Muscle layer of colon (tissue), 2 donors: ENCODE measurements around the gene ITGB4.

Source experiments
- H3K27ac ChIP-seq: one replicate; pipeline ENCODE4 v1.7.0; 2013; ENCODE audit warnings: low read depth, mild to moderate bottlenecking, low read length, moderate library complexity
- H3K27me3 ChIP-seq, 2 donors: one replicate each; pipeline ENCODE4 v1.7.0; 2013; ENCODE audit warnings: low read length in 2 of 2, mild to moderate bottlenecking in 2 of 2; ENCODE audit not compliant: insufficient read depth in 2 of 2, control insufficient read depth in 1 of 2
- H3K36me3 ChIP-seq: one replicate; pipeline ENCODE4 v1.7.0; 2013; ENCODE audit warnings: mild to moderate bottlenecking, low read length; ENCODE audit not compliant: insufficient read depth
- H3K4me1 ChIP-seq: one replicate; pipeline ENCODE4 v1.7.0; 2013; ENCODE audit warnings: mild to moderate bottlenecking, low read length; ENCODE audit not compliant: insufficient read depth
- H3K4me3 ChIP-seq, 2 donors: one replicate each; pipeline ENCODE4 v1.7.0; 2013; ENCODE audit warnings: low read length in 2 of 2, low read depth in 1 of 2, mild to moderate bottlenecking in 1 of 2, moderate library complexity in 1 of 2
- H3K9ac ChIP-seq: one replicate; pipeline ENCODE4 v1.7.0; 2013; ENCODE audit warnings: low read length
- H3K9me3 ChIP-seq: one replicate; pipeline ENCODE4 v1.7.0; 2013; ENCODE audit warnings: mild to moderate bottlenecking, low read length
- donor health status: abdominal sarcoma.
- donor health status: Adenocarcinoma of cecum.

ITGB4 gene

DNA sequence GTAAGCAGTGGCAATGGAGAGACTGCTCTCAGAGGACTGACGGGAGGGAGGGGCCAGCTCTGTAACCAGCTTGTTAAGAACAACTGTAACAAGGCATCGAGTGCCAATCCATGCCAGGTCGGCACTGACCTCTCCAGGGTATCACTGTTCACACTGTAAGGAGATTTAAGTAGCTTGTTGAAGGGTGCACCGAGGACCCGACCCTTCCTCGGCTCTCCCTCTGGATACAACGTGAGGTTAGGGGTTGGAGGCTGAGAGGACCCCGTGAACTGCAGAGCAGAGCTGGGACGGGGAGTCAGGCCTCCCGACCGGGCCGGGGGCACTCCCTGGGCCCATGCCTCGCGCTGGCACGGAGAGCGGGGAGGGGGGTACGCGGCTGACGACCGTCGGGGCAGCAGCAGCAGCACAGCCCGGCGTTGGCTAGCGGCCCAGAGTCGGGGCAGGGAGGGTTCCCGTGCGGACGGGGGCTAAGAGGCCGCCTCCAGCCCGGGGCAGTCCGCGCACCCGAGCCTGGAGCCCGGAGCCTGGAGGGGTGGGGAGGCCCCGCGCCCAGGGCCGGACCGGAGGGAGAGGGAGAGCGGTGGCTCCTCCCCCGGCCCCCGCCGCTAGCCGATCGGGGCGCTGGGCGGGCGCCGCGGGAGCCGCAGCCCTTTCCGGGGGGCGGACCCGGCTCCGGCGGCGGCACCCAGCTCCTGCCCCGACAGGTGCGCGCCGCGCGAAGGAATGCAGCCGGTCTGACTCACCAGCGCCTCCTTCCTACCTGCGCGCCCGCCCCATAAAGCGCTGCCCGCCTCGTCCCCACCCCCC is at the start of gene ITGB4:
Gene ITGB4, plus strand, starts transcription at position 804 of the 807 bp plus-strand sequence. CDS start 3,245 bp downstream, outside the sequence.
- H3K9me3 ChIP-seq, result no peaks in the 10 kb centered on the region
- peak within 1 kb of the TSS; percentile 31 to 32 for H3K4me3 ChIP-seq
- peaks cover 4% of the 10 kb centered on the region for H3K4me1 ChIP-seq
- no peak within 1 kb of the TSS for H3K27ac ChIP-seq
- peaks cover 9 to 41% of the 10 kb centered on the region in 2 donors for H3K27me3 ChIP-seq
- no peaks in the 10 kb centered on the region for H3K36me3 ChIP-seq
- no peak within 1 kb of the TSS for H3K9ac ChIP-seq

DNA sequence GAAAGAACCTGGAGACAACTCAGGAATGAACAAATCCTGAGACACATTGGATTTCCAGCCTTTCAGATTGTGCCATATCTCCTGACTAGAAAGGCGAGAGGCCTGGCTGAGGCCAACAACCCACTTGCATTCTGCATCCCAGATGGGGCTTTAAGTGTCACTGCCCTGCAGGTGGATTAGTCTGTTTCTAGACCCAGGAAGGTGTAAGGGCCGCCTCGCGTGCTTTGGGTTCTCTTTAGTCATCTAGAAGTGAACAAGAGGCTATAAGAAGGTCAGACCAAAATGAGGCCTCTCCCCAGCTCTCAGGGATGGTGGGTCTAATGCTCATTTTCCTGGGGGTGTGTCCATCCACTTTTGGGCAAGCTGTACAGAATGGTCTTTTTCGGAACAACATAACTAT is 49.2 kb upstream of the ITGB4 start:
- no peak overlapping the region for H3K9ac ChIP-seq
- no peak overlapping the region for H3K27ac ChIP-seq
- H3K36me3 ChIP-seq, result peaks cover 31% of the 10 kb centered on the region
- H3K9me3 ChIP-seq, result no peaks in the 10 kb centered on the region
- no peaks in the 10 kb centered on the region for H3K27me3 ChIP-seq
- H3K4me1 ChIP-seq, result peaks cover 11% of the 10 kb centered on the region
- H3K4me3 ChIP-seq, result no peak overlapping the region

DNA sequence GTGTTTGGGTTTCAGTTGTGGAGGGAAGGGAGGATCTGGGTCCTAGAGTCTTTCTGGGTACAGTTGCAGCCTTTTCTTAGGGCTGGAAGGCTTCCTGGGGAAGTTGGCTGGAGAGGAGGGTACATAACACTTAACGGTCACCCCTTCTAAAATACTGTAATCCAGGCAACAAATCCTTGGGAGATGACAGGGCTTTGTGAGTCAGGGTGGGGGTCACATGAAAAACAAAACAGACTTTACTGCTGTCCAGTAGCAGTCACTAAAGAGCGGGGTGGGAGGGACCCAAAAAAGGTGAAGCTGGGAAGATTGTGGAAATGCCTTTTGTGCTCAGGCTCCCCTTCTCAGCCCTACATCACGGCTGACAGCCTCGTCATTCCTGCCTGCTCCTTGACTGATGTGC is 47.8 kb upstream of the ITGB4 start:
- Histone ChIP-seq H3K36me3 (peaks cover 38% of the 10 kb centered on the region), H3K27ac (no peak overlapping the region), H3K4me1 (peaks cover 3% of the 10 kb centered on the region), H3K4me3 (no peak overlapping the region), H3K27me3 (no peaks in the 10 kb centered on the region), H3K9ac (no peak overlapping the region), H3K9me3 (no peaks in the 10 kb centered on the region)

DNA sequence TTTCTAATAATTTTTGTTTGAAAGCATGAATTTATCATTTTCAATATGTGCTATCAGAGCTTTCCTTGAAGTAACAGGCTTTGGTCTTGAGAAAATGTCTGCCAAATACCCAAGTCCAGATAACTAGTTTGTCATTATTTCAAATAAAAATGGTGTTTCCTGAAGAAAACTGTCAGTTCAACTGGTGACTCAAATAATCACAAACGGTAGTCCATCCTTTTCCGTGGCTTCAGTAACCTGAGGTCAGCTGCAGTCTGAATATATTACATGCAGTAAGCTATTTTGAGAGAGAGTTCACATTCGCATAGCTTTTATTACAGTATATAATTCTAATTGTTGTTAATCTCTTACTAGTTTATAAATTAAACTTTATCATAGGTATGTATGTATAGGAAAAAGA is 44.8 kb upstream of the ITGB4 start:
- H3K36me3 ChIP-seq, result peaks cover 43% of the 10 kb centered on the region
- H3K4me3 ChIP-seq, result no peak overlapping the region
- no peak overlapping the region for H3K27ac ChIP-seq
- no peaks in the 10 kb centered on the region for H3K9me3 ChIP-seq
- H3K4me1 ChIP-seq, result no peaks in the 10 kb centered on the region
- H3K9ac ChIP-seq, result no peak overlapping the region
- H3K27me3 ChIP-seq, result no peaks in the 10 kb centered on the region

DNA sequence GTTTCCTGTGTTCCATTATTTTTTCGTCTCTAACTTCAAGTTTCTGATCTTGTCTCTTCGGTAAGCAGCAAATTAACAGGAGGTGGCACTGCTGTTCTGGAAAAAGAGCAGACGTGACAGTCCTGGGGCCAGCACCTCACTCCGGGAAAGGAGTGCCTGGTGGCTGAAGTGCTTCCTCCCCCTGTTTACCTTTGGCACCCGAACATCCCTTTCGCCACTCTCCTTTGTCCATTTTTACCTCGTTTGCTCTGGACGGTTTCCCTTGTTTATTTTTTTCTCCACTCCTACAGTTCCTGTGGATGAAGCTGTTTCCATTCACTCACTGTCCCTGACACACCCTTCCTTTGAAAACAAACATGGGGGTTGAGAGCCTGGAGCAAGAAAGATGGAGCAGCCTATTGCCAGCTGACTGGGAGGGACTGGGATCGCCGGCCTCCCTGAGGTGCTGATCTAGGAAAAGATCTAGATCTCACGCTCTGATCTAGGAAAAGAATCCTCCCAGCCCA is 41.5 kb upstream of the ITGB4 start:
- Histone ChIP-seq H3K27me3 (no peaks in the 10 kb centered on the region), H3K27ac (no peak overlapping the region), H3K9ac (no peak overlapping the region), H3K36me3 (peaks cover 24% of the 10 kb centered on the region), H3K9me3 (no peaks in the 10 kb centered on the region), H3K4me3 (no peak overlapping the region), H3K4me1 (no peaks in the 10 kb centered on the region)

DNA sequence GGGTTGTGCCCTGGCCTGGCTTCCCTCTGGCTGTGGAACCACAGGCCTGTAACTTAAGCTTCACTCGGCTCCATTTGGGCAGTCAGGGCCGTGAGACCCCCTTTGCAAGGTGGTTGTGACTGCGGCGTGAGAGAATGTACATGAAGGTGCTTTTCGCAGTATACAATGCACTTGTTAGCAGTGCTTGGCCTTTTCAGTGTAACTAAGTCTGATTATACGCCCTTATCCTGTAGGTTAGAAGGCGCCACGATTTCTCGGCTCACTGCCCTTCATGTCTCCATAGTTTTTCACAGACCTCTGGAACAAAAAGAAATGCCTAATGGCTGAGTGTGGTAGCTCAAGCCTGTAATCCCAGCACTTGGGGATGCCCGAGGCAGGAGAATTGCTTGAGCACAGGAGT is 40.8 kb upstream of the ITGB4 start:
- Histone ChIP-seq H3K9me3 (no peaks in the 10 kb centered on the region), H3K27me3 (no peaks in the 10 kb centered on the region), H3K4me3 (no peak overlapping the region), H3K27ac (no peak overlapping the region), H3K9ac (no peak overlapping the region), H3K36me3 (peaks cover 24% of the 10 kb centered on the region), H3K4me1 (peaks cover 2% of the 10 kb centered on the region)

DNA sequence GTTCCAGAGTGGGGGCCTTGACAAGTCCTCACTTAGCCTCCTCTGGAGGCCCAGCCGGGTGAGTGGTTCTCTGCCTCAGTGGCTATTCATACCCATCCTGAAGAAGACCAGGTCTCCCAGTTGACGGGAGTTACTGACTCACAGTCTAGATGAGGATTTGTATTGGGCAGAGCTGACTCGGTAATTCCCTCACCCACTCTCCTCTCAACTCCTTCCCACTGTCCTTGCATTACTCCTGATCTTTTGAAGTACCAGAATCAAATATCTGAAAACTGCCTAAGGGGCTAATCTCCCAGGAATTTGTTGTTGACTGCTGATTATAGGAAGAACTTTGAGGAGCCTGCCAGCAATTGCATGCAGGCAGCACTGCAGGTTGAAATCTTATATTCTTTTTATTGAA is 40.0 kb upstream of the ITGB4 start:
- peaks cover 24% of the 10 kb centered on the region for H3K36me3 ChIP-seq
- H3K9me3 ChIP-seq, result no peaks in the 10 kb centered on the region
- H3K4me1 ChIP-seq, result peaks cover 8% of the 10 kb centered on the region
- H3K9ac ChIP-seq, result no peak overlapping the region
- H3K27me3 ChIP-seq, result no peaks in the 10 kb centered on the region
- no peak overlapping the region for H3K4me3 ChIP-seq
- no peak overlapping the region for H3K27ac ChIP-seq

DNA sequence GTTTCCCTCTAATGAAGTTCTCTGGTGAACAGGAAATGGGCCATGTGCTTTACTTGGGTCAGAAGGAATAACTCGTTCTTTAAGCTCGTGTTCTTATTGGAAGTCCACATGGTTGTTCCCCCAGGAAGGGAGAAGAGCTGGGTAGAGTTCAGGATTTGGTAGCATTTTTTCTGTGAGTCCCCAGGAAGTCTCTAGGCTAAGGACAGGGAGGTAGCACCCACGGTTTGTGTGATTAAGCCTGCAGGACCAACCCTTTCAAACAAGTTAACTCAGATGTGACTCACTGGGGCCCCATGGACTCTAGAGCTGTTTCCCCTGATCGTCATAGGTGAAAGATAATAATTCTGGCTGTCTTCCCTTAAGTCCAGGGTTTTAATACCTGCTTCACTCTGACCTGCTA is 37.7 kb upstream of the ITGB4 start:
- Histone ChIP-seq H3K27ac (no peak overlapping the region), H3K4me1 (peaks cover 8% of the 10 kb centered on the region), H3K36me3 (peaks cover 16% of the 10 kb centered on the region), H3K4me3 (no peak overlapping the region), H3K9ac (no peak overlapping the region), H3K9me3 (no peaks in the 10 kb centered on the region), H3K27me3 (no peaks in the 10 kb centered on the region)

DNA sequence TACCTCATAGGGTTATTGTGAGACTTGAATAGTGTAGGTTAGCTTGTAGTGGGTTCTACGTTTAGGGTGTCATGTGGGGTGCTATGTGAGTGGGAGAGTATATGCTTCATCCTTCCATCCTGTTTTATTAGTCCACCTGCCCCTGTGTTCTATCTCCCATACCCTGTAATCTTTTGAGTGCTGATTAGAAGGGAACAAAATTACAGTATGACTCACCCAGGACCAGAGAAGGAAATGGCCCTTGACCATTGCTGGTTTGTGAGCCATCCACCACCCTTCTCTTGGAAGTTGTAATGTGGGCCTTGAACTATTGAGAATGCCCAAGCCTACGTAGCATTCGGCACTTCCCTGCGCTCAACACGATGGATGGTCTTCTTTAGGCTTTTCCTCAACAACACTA is 37.0 kb upstream of the ITGB4 start:
- no peak overlapping the region for H3K4me3 ChIP-seq
- H3K36me3 ChIP-seq, result peaks cover 14% of the 10 kb centered on the region
- no peaks in the 10 kb centered on the region for H3K27me3 ChIP-seq
- peaks cover 9% of the 10 kb centered on the region for H3K4me1 ChIP-seq
- H3K9ac ChIP-seq, result no peak overlapping the region
- H3K9me3 ChIP-seq, result no peaks in the 10 kb centered on the region
- no peak overlapping the region for H3K27ac ChIP-seq

DNA sequence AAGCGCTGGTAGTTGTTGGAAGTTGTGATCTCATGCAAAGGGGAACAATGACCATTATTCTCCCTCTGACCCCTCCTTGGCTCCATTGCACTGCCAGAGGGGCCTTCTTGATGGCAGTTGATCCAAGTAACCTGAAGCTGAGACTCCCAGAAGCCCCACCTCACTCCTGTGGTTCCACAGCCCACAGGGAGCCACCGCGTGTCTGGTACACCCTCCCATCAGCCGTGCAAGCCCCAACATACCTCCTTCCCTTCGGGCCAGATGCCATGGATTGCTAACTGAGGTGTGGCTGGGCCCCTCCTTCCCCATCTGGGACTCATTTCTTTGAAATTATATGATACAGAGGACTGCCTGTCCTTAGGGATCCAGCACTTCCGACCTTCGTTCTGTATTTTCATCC is 36.3 kb upstream of the ITGB4 start:
- H3K27me3 ChIP-seq, result no peaks in the 10 kb centered on the region
- H3K36me3 ChIP-seq, result peaks cover 7% of the 10 kb centered on the region
- H3K27ac ChIP-seq, result no peak overlapping the region
- no peaks in the 10 kb centered on the region for H3K9me3 ChIP-seq
- H3K4me3 ChIP-seq, result no peak overlapping the region
- H3K4me1 ChIP-seq, result peaks cover 11% of the 10 kb centered on the region
- no peak overlapping the region for H3K9ac ChIP-seq

DNA sequence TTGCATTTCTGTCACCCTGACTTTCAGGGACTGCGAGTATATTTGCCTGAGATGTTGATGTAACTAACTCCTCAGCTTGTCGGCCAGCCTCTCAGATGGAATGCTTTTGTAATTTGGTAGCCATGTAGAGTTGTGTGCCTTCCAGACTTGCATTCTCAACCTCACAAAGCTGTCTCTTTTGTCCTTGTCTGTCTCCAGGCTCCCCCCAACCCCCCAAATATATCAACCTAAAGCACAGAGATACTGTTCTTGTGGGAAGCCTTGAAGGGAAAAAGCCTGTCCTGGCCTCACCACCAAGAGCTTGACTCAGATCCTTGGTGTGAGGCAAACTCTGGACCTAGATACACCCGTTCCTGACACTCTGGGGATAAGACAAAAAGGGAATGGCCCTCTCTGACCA is 35.8 kb upstream of the ITGB4 start:
- Histone ChIP-seq H3K27ac (no peak overlapping the region), H3K36me3 (peaks cover 5% of the 10 kb centered on the region), H3K4me1 (peaks cover 12% of the 10 kb centered on the region), H3K4me3 (no peak overlapping the region), H3K9ac (no peak overlapping the region), H3K9me3 (no peaks in the 10 kb centered on the region), H3K27me3 (no peaks in the 10 kb centered on the region)
